GM18870 (cell line): ENCODE results near the gene SPINK14.

Source experiments
- ATAC-seq: cut with Tn5 transposase; IDR thresholded peaks from one replicate; pipeline ENCODE4 v1.9.1; 2021; ENCODE audit warnings: moderate library complexity; ENCODE audit not compliant: unreplicated experiment

SPINK14 gene, protein sequence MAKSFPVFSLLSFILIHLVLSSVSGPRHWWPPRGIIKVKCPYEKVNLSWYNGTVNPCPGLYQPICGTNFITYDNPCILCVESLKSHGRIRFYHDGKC

DNA sequence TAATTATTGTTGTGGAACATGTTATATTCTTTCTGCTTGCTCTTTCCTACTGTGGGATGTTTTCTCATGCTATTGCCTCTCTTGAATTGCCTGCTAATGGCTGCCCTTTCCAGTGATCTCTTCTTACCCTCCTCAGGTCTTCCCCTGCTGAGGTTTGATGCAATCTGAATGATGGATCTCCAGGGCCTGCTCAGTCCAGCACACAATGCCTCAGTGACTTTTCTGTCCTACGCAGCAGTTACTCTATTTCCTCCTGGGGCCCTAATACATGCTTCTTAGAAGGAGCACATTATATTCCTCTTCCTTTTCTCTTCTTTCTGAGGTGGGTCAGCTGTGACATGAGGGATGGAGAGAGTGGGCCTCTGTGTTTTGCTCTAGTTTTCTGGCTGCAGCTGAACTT is at the start of gene SPINK14:
Gene SPINK14 (plus strand): TSS at position 301 of the 400 bp plus-strand sequence. CDS start 1,187 bp downstream, outside the sequence.
- no peak for ATAC-seq

DNA sequence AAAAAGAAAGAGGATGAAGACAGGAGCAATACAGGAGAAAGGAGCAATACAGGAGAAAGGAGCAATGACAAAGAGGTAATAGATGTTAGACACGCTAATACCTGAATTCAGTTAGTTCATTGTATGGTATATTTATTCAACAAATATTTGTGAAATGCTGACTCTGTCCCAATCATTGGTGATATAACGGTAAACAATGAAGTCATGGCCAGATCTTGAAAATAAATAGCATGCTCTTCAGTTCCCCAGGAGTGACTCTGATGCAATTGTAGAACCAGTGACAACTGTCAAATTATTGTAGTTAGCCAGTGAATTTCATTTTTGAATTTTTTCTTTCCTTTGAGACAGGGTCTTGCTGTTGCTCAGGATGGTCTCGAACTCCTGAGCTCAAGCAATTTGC is 48.0 kb upstream of the SPINK14 start:
- ATAC-seq, result no peak

DNA sequence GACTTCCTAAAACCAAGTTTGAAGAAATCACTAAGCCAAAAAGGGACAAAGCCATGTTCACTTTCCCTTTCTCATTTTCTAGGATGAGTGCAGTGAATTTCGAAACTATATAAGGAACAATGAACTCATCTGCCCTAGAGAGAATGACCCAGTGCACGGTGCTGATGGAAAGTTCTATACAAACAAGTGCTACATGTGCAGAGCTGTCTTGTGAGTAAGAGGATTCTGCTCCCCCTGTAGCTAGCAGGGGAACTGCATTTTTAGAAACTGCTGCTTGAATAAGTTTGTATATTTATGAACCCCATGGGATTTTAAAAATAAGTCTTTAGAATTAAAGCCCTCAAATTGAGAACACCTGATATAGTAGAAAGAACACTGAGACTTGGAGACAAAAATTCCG is 42.7 kb upstream of the SPINK14 start:
- ATAC-seq, result no peak

GRCh38 chr5:148135091-148136048 is 33.0 kb upstream of the SPINK14 start:
- ATAC-seq, result no peak

- ATAC-seq, result no peak
Measured at GRCh38 chr5:148140846-148141245, 27.5 kb upstream of the SPINK14 start.

GRCh38 chr5:148141645-148142044 is 26.7 kb upstream of the SPINK14 start:
- ATAC-seq, result no peak

DNA sequence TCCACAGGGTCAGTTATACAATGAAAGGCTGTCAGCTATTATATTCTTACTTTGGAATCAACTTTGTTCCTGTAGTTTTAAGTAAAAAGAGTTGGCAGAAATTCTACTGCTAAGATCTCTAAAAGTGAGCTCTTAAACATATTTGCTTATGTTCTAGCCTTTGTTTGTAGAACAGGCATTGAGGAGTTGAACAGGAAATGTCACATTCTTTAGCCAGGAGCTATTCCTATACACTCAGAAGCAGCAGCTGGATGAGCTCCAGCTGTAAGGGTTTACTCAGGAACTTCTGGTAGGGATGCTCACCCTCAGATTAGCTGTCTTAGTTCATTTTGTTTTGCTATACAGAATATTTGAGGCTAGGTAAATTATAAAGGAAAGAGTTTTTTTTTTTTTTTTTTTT is 22.4 kb upstream of the SPINK14 start:
- ATAC-seq, result no peak

GRCh38 chr5:148146487-148146886 is 21.9 kb upstream of the SPINK14 start:
- no peak for ATAC-seq

DNA sequence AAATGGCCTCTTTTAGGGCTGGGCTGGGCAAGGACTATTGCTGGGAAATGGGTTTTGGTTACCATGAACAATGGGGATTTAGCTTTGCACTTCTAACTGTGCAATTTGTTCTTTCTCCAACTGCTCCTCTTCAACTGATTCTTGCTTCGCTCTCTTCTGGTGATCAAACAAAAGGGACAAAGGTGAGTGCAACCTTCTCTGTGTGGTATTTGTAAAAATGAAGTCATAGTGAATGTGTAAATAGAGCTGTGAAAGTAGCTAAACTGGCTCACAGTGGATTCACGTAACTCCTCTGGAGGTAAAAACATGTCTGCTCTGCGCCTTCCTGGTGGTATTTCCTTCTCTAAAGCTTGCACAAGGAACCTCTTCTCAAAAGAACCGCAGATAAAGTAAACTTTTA is 20.9 kb upstream of the SPINK14 start:
- no peak for ATAC-seq

- ATAC-seq, result no peak
Measured at GRCh38 chr5:148151872-148152271, 16.5 kb upstream of the SPINK14 start.

- no peak for ATAC-seq
Measured at GRCh38 chr5:148152781-148153180, 15.6 kb upstream of the SPINK14 start.

DNA sequence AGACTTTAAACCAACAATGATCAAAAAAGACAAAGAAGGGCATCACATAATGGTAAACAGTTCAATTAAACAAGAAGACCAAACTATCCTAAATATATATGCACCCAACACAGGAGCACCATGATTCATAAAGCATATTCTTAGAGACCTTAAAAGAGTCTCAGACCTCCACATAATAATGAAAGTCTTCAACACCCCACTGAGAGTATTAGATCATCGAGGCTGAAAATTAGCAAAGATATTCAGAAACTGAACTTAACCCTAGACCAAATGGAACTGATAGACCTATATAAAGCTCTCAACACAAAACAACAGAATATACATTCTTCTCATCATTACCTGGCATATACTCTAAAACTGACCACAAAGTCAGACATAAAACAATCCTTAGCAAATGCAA is 11.7 kb upstream of the SPINK14 start:
- ATAC-seq, result no peak

GRCh38 chr5:148162038-148162437 is 6.3 kb upstream of the SPINK14 start:
- no peak for ATAC-seq

- no peak for ATAC-seq
Measured at GRCh38 chr5:148163345-148163744, 5.0 kb upstream of the SPINK14 start.

- ATAC-seq, result no peak
Measured at GRCh38 chr5:148166550-148167283, 1.6 kb upstream of the SPINK14 start.

GRCh38 chr5:148172377-148172776 is 4.0 kb downstream of the SPINK14 start:
- ATAC-seq, result no peak

DNA sequence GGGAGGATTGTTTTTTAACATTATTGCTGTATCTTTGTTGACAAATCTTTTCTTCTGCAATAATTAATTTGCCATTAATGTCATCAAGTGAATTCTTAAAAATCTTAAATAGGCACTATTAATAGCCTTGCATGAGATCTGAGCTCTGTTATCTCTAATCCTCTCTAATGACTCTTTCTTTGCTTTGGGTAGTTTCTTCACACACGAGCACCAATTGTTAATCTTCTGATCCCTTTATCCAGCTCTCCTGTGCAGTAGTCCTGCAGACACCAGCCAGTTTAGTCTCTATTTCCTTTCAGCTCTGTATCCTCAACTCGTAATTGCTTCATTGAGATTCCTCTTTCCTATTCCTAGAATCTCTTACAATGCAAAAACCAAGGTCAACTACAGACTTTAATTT is 8.1 kb downstream of the SPINK14 start:
- ATAC-seq, result no peak

DNA sequence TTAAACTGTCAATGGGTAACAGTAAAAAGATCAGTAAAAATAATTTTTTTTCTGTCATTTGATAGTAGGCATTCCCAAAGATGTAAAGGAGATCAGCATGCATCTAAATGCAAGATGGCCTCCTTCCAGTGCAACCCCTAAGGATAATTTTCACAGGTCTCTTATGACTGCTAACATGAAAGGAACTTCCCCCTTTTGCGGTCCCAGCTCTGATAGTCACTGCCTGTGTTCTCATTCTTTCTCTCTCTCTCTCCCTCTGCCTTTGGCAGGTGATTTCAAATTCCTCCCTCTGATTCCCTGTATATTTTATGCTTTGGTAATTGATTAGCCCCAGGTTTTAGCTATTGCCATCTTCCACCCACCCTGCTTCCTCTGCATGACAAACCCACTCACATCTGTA is 8.9 kb downstream of the SPINK14 start:
- no peak for ATAC-seq

DNA sequence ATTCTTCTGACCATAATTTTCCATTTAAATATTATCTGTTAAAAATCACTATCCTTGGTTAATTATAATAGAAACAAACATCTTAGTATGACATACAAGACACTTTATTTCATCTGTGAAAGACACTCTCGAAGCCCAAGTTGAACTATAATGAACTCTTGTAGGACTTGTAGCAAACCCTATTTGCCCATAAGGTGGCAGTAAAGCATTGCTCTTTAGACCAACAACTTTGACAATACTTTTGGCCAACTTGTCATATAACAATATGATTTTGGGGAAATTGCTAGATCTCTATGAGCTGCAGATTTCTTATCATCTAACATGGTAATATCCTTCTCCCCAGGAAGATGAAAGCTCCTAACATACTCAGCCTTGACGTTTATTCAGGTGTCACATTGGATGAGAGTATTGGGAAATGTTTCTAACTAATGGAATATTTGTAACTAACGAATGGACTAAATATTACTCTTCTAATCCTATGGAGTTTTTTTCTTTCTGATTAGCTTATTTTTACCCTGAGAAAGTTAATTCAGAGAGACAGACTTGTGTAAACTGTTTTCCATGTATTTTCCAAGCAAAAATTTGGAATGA is 11.0 kb downstream of the SPINK14 start:
- ATAC-seq, result peak; percentile 85

DNA sequence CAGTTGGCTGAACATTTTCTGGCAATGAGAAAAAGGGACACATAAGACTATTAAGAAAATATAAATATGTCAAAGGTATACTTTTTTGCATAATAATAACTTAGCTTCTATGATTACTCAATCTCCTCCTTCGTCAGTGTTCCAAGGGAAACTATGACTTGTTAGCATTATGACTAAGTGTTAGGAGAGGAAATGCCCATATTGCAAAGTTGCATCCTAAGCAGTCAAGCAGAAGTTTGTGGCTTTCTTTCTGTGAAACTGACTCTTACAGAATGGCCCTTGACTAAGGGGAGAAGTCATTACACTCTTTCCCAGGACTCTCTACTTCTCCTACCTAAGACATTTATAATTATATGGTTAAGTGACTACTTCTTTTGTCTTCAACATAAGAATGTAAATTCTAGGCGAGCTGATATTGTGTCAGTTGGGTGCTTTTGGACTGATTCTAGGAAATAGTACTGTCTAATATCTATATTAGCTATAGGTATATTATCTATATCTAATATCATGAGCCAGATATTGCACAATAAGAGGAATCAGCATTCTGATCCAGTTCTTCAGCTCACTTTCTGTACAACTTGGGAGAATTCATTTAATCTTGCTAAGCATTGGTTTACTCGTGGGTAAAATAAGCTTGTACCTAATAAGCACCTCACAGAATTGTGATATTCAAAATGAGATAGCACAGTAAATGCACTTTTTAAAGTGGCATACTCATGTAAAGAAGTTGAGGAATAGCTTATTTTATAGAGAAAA is 18.1 kb downstream of the SPINK14 start:
- ATAC-seq, result peak; percentile 99

- no peak for ATAC-seq
Measured at GRCh38 chr5:148191010-148191409, 22.7 kb downstream of the SPINK14 start.
